ENCODE results near the gene DNM3.
A peak's percentile ranks its signal among the peaks of the same experiment; 100 is the strongest.

Gene DNM3

GRCh38 chr1:172292840-172293239 is 451.5 kb downstream of the DNM3 start:
- TF ChIP-seq YY1 (IDR thresholded peaks at IDR 0.05; ENCODE audit: low read depth) = no peak
- no peak for TF ChIP-seq TCF12 (IDR thresholded peaks at IDR 0.05; ENCODE audit: low read depth)
- no peak for TF ChIP-seq EP300 (IDR thresholded peaks at IDR 0.05; ENCODE audit: borderline replicate concordance)
- TF ChIP-seq MAX (IDR thresholded peaks at IDR 0.05) = no peak
- TF ChIP-seq FOXM1 (IDR thresholded peaks at IDR 0.05; ENCODE audit: borderline replicate concordance, low read depth) = no peak
- no peak for TF ChIP-seq NFIC (IDR thresholded peaks at IDR 0.05)
- no peak for TF ChIP-seq CREB1 (IDR thresholded peaks at IDR 0.05; ENCODE audit: low read depth)
- no peak for TF ChIP-seq USF1 (IDR thresholded peaks at IDR 0.05)
- TF ChIP-seq TEAD4 (IDR thresholded peaks at IDR 0.05) = no peak
- TF ChIP-seq CEBPB (IDR thresholded peaks at IDR 0.05) = no peak
- TF ChIP-seq ZBTB7A (IDR thresholded peaks at IDR 0.05; ENCODE audit: low read depth) = no peak
- TF ChIP-seq REST (IDR thresholded peaks at IDR 0.05; ENCODE audit: low read depth) = no peak

GRCh38 chr1:172293429-172293828 is 452.1 kb downstream of the DNM3 start:
- TF ChIP-seq CEBPB (IDR thresholded peaks at IDR 0.05) (no peak), FOXM1 (IDR thresholded peaks at IDR 0.05; ENCODE audit: borderline replicate concordance, low read depth) (no peak), TCF12 (IDR thresholded peaks at IDR 0.05; ENCODE audit: low read depth) (no peak), ZBTB7A (IDR thresholded peaks at IDR 0.05; ENCODE audit: low read depth) (no peak), MAX (IDR thresholded peaks at IDR 0.05) (no peak), TAF1 (IDR thresholded peaks at IDR 0.05; ENCODE audit: low read depth) (no peak), EP300 (IDR thresholded peaks at IDR 0.05; ENCODE audit: borderline replicate concordance) (no peak), USF1 (IDR thresholded peaks at IDR 0.05) (no peak), CREB1 (IDR thresholded peaks at IDR 0.05; ENCODE audit: low read depth) (no peak), EGR1 (IDR thresholded peaks at IDR 0.05) (no peak)

- TF ChIP-seq TAF1 (IDR thresholded peaks at IDR 0.05; ENCODE audit: low read depth) (no peak), TCF12 (IDR thresholded peaks at IDR 0.05; ENCODE audit: low read depth) (no peak), FOXM1 (IDR thresholded peaks at IDR 0.05; ENCODE audit: borderline replicate concordance, low read depth) (no peak), NFIC (IDR thresholded peaks at IDR 0.05) (peak; percentile 23; the same call in 1 of the 2 replicates)
These were observed 456.8 kb downstream of the DNM3 start for GRCh38 chr1:172298141-172298540.

- TF ChIP-seq EP300 (IDR thresholded peaks at IDR 0.05; ENCODE audit: borderline replicate concordance) (no peak), MAX (IDR thresholded peaks at IDR 0.05) (no peak), YY1 (IDR thresholded peaks at IDR 0.05; ENCODE audit: low read depth) (no peak), EGR1 (IDR thresholded peaks at IDR 0.05) (no peak), TEAD4 (IDR thresholded peaks at IDR 0.05) (no peak), NFIC (IDR thresholded peaks at IDR 0.05) (no peak), TCF12 (IDR thresholded peaks at IDR 0.05; ENCODE audit: low read depth) (no peak), CREB1 (IDR thresholded peaks at IDR 0.05; ENCODE audit: low read depth) (no peak), CEBPB (IDR thresholded peaks at IDR 0.05) (no peak), TAF1 (IDR thresholded peaks at IDR 0.05; ENCODE audit: low read depth) (no peak), ZBTB7A (IDR thresholded peaks at IDR 0.05; ENCODE audit: low read depth) (no peak), REST (IDR thresholded peaks at IDR 0.05; ENCODE audit: low read depth) (no peak), FOXM1 (IDR thresholded peaks at IDR 0.05; ENCODE audit: borderline replicate concordance, low read depth) (no peak), RAD21 (IDR thresholded peaks at IDR 0.05; ENCODE audit: low read depth) (no peak), USF1 (IDR thresholded peaks at IDR 0.05) (no peak)
These were observed 457.6 kb downstream of the DNM3 start for GRCh38 chr1:172298911-172299310.

- no peak for TF ChIP-seq CEBPB (IDR thresholded peaks at IDR 0.05)
- no peak for TF ChIP-seq TEAD4 (IDR thresholded peaks at IDR 0.05)
- no peak for TF ChIP-seq NFIC (IDR thresholded peaks at IDR 0.05)
These were observed 458.2 kb downstream of the DNM3 start for GRCh38 chr1:172299515-172299914.

GRCh38 chr1:172308142-172308541 is 466.8 kb downstream of the DNM3 start:
- TF ChIP-seq YY1 (IDR thresholded peaks at IDR 0.05; ENCODE audit: low read depth) = no peak
- no peak for TF ChIP-seq EGR1 (IDR thresholded peaks at IDR 0.05)
- TF ChIP-seq FOXM1 (IDR thresholded peaks at IDR 0.05; ENCODE audit: borderline replicate concordance, low read depth) = no peak
- no peak for TF ChIP-seq CEBPB (IDR thresholded peaks at IDR 0.05)
- no peak for TF ChIP-seq TEAD4 (IDR thresholded peaks at IDR 0.05)
- no peak for TF ChIP-seq NFIC (IDR thresholded peaks at IDR 0.05)
- TF ChIP-seq ZBTB7A (IDR thresholded peaks at IDR 0.05; ENCODE audit: low read depth) = no peak
- no peak for TF ChIP-seq TAF1 (IDR thresholded peaks at IDR 0.05; ENCODE audit: low read depth)
- no peak for TF ChIP-seq CREB1 (IDR thresholded peaks at IDR 0.05; ENCODE audit: low read depth)
